GM06990 (cell line): ENCODE results near the gene MRPL48.

Experiments
- DNase-seq: peaks from one replicate; pipeline ENCODE4 v3.0.0-alpha.2; 2011; ENCODE audit not compliant: insufficient read length; ENCODE audit errors: extremely low read depth
- H3K27me3 ChIP-seq: replicated peaks from 2 replicates; pipeline ENCODE4 v1.6.0; 2011; ENCODE audit warnings: low read length; ENCODE audit not compliant: control insufficient read depth, insufficient read depth
- H3K36me3 ChIP-seq: 2 replicates; pipeline ENCODE4 v1.5.1; 2011; ENCODE audit warnings: low read length; ENCODE audit not compliant: control insufficient read depth, insufficient read depth
- H3K4me3 ChIP-seq: replicated peaks from 2 replicates; pipeline ENCODE4 v1.5.1; 2011; ENCODE audit warnings: low read depth, mild to moderate bottlenecking, control low read depth, low read length
- CTCF ChIP-seq: IDR thresholded peaks from 2 replicates; pipeline ENCODE4 v1.5.1; 2011; ENCODE audit warnings: low read length, control low read depth, mild to moderate bottlenecking, inconsistent platforms; ENCODE audit not compliant: insufficient read depth, poor library complexity, severe bottlenecking

MRPL48 gene

DNA sequence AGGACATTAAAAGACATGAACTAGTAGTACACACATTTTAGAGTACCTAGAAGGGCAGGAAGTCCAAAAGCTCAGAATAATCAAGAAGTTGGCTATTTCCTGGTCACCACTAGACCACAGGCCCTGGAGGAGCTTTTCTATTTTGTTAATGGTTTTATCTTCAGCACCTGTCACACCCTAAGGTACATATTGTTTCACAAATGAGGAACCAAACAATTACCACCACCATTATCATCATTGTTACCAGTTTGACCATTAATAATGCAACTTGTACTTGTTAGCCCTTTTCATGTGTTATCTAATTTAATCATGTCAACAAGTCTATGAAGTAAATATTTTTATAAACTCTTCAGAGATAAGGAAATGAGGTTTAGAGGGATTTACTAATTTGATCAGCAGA is 4.9 kb downstream of the MRPL48 start:
- TF ChIP-seq CTCF, result no peak
- DNase-seq, result no peak
- H3K4me3 ChIP-seq, result no peak overlapping the region

DNA sequence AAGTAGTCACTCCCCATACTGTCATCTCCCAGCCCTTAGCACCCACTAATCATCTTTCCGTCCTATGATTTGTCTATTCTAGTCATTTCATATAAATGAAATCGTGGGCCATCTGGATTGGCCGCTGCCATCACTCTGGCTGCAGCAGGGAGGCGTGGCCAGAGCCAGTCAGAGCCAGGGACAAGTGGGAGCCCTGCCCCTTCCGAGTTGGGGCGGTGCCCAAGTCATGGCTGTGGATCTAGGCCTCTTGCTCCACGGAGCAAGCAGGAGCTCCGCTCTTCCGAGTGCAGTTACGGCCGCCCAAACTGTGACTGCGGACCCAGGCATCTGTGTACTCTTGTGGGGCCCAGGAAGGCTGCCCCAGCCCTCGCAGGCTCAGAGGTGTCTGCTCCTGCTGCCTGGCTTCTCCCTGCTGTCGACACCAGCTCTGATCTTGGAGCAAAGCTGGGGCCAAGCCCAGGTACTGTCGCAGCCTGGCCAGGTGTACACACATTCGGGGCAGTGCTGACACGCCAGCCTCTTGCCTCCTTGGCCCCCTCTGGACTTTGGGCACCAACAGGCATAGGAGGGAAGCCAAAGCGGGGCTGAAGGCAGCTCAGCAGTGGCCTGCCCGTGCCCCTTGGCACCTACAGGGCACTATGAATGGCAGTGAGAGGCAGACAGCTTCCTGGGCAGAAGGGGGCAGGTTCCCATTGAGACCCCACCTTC is 8.4 kb downstream of the MRPL48 start:
- TF ChIP-seq CTCF, result no peak
- Histone ChIP-seq H3K36me3 (peaks cover 4% of the 10 kb centered on the region), H3K4me3 (no peak overlapping the region), H3K27me3 (no peaks in the 10 kb centered on the region)
- no peak for DNase-seq

More for the DNA sequence above, 4.9 kb downstream of the MRPL48 start:
- peaks cover 4% of the 10 kb centered on the region for H3K36me3 ChIP-seq
- H3K27me3 ChIP-seq, result no peaks in the 10 kb centered on the region

GRCh38 chr11:73797457-73797856 is 9.8 kb downstream of the MRPL48 start:
- Histone ChIP-seq H3K36me3 (peaks cover 4% of the 10 kb centered on the region), H3K27me3 (no peaks in the 10 kb centered on the region), H3K4me3 (no peak overlapping the region)
- DNase-seq, result no peak
- no peak for TF ChIP-seq CTCF

DNA sequence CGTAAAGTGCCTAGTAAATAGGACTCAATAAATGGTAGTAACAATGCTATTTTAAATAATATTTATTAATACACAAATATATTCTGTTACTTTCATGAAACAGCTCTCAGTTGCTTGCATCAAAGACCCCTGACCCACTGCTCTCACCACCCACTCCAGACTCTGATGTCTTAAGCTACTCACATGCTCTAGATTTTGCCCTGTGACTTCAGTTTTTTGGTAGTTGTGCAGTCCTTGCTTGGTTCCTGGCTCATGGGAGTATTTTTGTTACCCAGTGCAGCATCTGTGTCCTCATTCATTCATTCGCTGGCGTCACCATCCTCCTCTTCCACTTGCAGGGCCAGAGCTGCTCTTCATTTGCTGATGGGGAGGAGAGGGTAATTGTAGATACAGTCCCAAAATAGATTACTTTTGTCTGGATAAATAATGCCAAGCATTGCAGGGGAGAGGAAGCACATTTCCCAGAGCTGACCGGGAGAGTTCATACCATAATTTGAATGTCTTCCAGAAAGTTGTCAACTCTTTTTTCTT is 12.7 kb downstream of the MRPL48 start:
- peaks cover 4% of the 10 kb centered on the region for H3K36me3 ChIP-seq

DNA sequence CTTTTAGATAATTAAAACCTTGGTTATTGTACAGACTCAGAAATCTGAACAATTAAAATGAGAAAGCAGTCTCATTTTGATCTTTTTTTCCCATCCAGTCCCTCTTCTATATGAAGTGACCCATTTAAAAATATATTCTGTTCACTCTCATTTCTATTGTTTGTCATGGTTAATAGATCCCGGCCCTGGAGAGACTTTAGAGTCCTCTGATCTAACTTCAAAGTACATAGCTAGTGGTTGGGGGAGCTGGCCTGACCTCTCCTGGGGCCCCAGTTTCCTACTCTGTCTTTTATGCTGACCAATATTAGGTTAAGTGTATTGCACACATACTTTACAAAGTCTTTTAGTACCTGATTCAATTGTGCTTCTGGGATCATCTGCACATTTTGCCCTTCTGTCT is 13.5 kb downstream of the MRPL48 start:
- Histone ChIP-seq H3K27me3 (no peaks in the 10 kb centered on the region), H3K36me3 (peaks cover 3% of the 10 kb centered on the region), H3K4me3 (no peak overlapping the region)
- no peak for TF ChIP-seq CTCF
- no peak for DNase-seq

More for the DNA sequence above, 12.7 kb downstream of the MRPL48 start:
- no peaks in the 10 kb centered on the region for H3K27me3 ChIP-seq
- TF ChIP-seq CTCF, result no peak
- no peak for DNase-seq
- H3K4me3 ChIP-seq, result no peak overlapping the region
